Activated T-helper 2 cell treated with anti-CD3 and anti-CD28 coated beads, Interferon-gamma antibody, Interleukin-2, Interleukin-4, amounts not matched to agents 10 μg/mL and 5 μg/mL and 100 μg/mL, durations not matched to agents 14 hours and 24 hours and 36 hours (primary cell): ENCODE results near the gene ENTPD2. TPM values are rescaled to one million over a fixed set of nuclear protein-coding genes. Genes with fewer than 3 reads are reported as not detected.
A peak's percentile ranks its signal among the peaks of the same experiment; 100 is the strongest.

ENCODE experiments used
- DNase-seq: peaks from one replicate; pipeline ENCODE4 v3.0.0; 2021; ENCODE audit warnings: low spot score
- H3K27ac Mint-ChIP-seq: one replicate; pipeline ENCODE4 v1.8.0; 2021; ENCODE audit warnings: mixed read lengths
- H3K27me3 Mint-ChIP-seq: one replicate; pipeline ENCODE4 v1.8.0; 2021; ENCODE audit warnings: low read depth, mixed read lengths
- H3K36me3 Mint-ChIP-seq: one replicate; pipeline ENCODE4 v1.8.0; 2021; ENCODE audit warnings: low read depth, mixed read lengths
- H3K4me1 Mint-ChIP-seq: one replicate; pipeline ENCODE4 v1.8.0; 2021; ENCODE audit warnings: low read depth, mixed read lengths
- H3K4me3 Mint-ChIP-seq: one replicate; pipeline ENCODE4 v1.8.0; 2021; ENCODE audit warnings: low read depth, mild to moderate bottlenecking, moderate library complexity, mixed read lengths
- H3K9me3 Mint-ChIP-seq: one replicate; pipeline ENCODE4 v1.8.0; 2021; ENCODE audit warnings: mixed read lengths
- intact Hi-C: fragments of 100-400 bp; cut with micrococcal nuclease; formaldehyde crosslinking; loops from one replicate; pipeline ENCODE4 v1.15.1; 2023
- total RNA-seq: library from RNA; stranded (reverse); gene quantifications from 2 replicates; pipeline ENCODE4 v1.2.3, GENCODE V29; 2022

The ENTPD2 gene
- total RNA-seq, 1 donor from 2014 or later = not detected

DNA sequence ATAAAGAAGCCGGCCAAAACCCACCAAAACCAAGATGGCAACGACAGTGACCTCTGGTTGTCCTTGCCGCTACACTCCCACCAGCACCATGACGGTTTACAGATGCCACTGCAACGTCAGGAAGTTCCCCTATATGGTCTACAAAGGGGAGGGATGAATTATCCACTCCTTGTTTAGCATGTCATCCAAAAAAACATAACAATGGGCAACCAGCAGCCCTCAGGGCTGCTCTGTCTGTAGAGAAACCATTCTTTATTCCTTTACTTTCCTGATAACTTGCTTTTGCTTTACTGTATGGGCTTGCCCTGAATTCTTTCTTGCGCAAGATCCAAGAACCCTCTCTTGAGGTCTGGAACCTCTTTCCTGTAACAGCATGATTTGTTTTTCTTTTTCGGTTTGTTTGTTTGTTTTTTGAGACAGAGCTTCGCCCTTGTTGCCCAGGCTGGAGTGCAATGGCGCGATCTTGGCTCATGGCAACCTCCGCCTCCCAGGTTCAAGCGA, 21.5 kb upstream of the ENTPD2 start:
- Mint-ChIP-seq H3K4me3 (no peak overlapping the region), H3K4me1 (peaks cover 11% of the 10 kb centered on the region), H3K27ac (no peak overlapping the region), H3K27me3 (no peaks in the 10 kb centered on the region), H3K9me3 (no peaks in the 10 kb centered on the region), H3K36me3 (peaks cover 6% of the 10 kb centered on the region)
- no peak for DNase-seq
- intact Hi-C loops = no loop called here

DNA sequence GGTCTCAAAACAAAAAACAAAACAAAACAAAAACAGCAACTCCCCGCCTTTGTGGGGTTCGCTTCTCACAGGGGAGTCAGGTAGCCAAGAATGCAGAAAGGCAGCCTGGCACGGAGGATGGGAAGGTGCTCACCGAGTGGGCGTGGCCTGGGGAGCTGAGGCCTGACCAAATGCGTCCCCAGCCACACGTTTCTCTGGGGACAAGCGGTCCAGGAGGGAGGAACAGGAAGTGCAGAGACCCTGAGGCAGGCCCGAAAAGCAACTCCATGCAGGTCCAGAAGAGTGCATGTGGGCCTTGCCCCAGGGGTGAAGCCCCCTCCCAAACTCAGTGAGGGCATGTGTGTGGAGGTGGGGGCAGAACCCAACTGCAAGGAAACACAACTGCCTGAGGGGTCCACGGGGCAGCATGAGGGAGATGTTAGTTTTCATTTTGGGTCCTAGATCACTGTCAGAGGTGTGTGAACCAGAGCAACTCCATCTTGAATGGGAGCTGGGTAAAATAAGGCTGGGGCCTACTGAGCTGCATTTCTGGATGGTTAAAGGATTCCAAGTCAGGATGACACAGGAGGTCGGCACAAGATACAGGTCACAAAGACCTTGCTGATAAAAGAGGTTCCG, 20.9 kb upstream of the ENTPD2 start:
- H3K27ac Mint-ChIP-seq = no peak overlapping the region
- H3K4me1 Mint-ChIP-seq = peaks cover 11% of the 10 kb centered on the region
- H3K36me3 Mint-ChIP-seq = peaks cover 2% of the 10 kb centered on the region

DNA sequence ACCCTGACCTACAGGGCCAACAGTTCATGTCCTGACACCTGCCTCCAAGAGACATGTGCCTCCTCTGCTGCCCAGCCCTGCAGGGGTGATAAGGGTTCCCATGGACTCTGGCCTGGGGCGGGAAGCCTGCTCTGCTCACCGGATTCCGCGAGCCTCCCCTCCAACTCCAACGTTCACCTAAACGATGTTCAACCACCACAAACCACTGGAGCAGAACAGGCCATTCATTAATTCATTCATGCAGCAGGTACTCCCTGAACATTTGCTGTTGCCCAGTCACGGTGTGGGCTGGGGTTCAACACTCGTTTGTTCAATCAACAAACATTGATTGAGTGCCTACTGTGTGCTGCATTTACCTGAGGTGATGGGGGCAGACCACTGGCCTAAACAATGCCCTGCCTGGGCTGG, 20.1 kb upstream of the ENTPD2 start:
- Mint-ChIP-seq H3K36me3 (no peaks in the 10 kb centered on the region), H3K27me3 (no peaks in the 10 kb centered on the region), H3K4me1 (peaks cover 11% of the 10 kb centered on the region), H3K9me3 (no peaks in the 10 kb centered on the region), H3K4me3 (no peak overlapping the region), H3K27ac (no peak overlapping the region)
- no peak for DNase-seq
- intact Hi-C loops = no loop called here

More for the DNA sequence above, 20.9 kb upstream of the ENTPD2 start:
- Mint-ChIP-seq H3K4me3 (peak overlapping the region; percentile 52), H3K9me3 (no peaks in the 10 kb centered on the region), H3K27me3 (no peaks in the 10 kb centered on the region)
- intact Hi-C loops = no loop called here
- DNase-seq = no peak

DNA sequence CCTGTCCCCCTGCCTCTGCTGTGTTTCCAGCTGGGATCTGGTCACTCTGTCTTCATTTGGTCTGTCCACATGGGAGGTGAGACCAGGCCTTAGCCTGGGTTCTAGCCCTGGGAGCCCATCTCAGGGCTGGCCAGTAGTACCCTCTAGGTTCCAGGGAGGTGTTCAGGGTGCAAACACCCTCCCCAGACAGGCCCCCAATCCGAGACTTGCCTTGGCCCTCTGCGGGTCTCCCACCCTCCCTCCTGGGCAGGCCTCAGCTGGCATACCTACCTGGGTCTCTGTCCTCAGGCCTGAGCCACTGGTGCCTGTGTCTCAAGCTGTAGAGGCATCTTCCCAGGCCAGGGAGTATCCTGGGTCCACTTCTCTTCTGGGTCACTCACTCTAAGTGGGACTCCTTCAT, 17.4 kb upstream of the ENTPD2 start:
- no peaks in the 10 kb centered on the region for H3K27me3 Mint-ChIP-seq
- peaks cover 18% of the 10 kb centered on the region for H3K4me1 Mint-ChIP-seq
- intact Hi-C loops = no loop called here
- H3K27ac Mint-ChIP-seq = peak overlapping the region; percentile 72
- H3K4me3 Mint-ChIP-seq = peak overlapping the region; percentile 83
- no peaks in the 10 kb centered on the region for H3K9me3 Mint-ChIP-seq
- no peaks in the 10 kb centered on the region for H3K36me3 Mint-ChIP-seq
- DNase-seq = no peak

DNA sequence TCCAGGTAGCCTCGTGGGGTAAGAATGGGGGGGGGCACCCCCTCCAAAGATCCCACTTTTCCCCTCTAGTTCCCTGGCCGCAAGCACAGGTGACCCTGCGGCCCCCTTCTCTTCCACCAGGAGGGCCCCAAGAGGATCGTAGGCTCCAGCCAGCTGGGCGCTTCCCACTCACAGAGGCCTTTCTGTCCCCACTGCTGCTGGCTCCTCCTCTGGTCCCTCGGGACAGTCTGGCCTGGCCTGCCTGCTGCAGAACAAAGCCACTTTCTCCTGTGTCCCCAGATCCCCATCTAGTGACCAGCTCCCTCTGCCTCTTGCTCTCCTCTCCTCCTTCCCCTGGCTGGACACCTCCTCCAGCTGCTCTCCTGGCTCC, 17.0 kb upstream of the ENTPD2 start:
- no peaks in the 10 kb centered on the region for H3K27me3 Mint-ChIP-seq

DNA sequence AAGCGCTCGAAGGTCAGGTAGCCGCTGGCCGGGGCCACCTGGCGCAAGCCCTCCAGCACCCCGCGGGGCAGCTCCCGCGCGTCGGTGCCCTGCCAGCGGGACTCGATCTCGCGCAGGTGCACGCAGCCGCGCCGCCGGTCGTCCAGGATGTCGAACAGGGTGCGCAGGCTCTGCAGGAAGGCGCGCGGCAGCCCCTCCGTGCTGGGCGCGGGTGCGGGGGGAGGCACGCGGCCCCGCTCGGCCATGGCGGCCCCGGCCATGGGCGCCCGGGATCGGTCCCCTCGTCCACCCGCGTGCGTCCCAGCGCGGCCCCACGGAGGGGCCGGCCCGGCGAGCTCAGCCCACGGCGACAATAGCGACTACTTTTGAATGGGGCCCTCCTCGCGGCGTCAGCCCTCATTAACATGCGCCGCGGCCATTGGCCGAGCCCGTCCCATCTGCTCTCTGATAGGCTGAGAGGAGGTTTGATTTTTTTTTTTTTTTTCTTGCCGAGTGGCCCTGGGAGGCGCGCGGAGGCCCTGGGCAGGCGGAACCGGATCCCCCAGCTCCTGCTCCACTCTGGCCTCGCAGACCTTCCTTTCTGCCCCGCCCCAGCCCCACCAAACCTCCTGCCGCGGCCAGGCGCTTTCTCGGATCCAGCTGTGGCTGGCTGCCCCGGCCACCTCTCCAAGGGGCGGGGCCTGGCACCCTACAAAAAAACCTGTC, 16.5 kb upstream of the ENTPD2 start, which contains the start of gene SAPCD2:
Gene SAPCD2 (minus strand): TSS at position 357 of the 705 bp plus-strand sequence. CDS start 97 bp downstream, at position 260.
- H3K4me3 Mint-ChIP-seq = peak within 1 kb of the TSS; percentile 83
- H3K36me3 Mint-ChIP-seq = no peaks in the 10 kb centered on the region
- peak within 1 kb of the TSS; percentile 72 for H3K27ac Mint-ChIP-seq
- H3K27me3 Mint-ChIP-seq = no peaks in the 10 kb centered on the region
- no peaks in the 10 kb centered on the region for H3K9me3 Mint-ChIP-seq
- DNase-seq = peak; percentile 87
- H3K4me1 Mint-ChIP-seq = peaks cover 18% of the 10 kb centered on the region
- intact Hi-C loops = loop anchor here (1.0 kb wide), 2 partner anchors 16 to 24 kb away; partner anchors contain the start of genes MAN1B1 and NPDC1

More for the DNA sequence above, 17.0 kb upstream of the ENTPD2 start:
- peak overlapping the region; percentile 83 for H3K4me3 Mint-ChIP-seq
- no peaks in the 10 kb centered on the region for H3K9me3 Mint-ChIP-seq
- no peak for DNase-seq
- intact Hi-C loops = loop anchor here (1.0 kb wide), 2 partner anchors 15 to 25 kb away; partner anchors contain the start of genes MAN1B1 and NPDC1
- H3K4me1 Mint-ChIP-seq = peaks cover 18% of the 10 kb centered on the region
- no peaks in the 10 kb centered on the region for H3K36me3 Mint-ChIP-seq
- peak overlapping the region; percentile 72 for H3K27ac Mint-ChIP-seq

DNA sequence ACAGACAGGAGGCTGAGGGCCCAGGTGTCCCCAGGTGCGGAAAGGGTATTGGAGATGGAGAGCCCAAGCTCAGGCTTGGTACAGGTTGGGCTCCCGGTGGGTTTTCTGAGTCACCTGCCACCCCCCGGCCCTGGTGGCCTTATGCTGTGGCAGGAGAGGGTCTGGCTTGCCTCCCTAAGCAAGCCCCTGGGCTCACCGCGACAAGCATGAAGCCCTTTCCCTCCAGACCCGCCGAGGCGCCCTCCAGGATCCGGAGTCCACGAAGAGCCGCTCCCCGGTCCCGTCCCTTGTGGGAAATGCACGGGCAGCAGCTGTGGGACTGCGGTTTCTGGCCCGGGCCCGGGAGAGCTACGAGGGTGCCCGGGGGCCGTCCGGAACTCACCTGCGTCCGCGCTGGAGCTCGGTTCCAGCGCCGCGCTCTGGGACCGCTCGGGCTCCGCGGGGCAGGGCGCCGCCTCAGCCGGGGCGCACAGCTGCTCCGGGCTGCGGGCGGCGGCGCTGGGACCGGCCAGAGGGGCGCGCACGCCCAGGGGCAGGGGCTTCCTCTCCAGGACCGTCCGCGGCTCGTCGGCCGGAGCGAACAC, 15.7 kb upstream of the ENTPD2 start:
- Mint-ChIP-seq H3K9me3 (no peaks in the 10 kb centered on the region), H3K4me3 (peak overlapping the region; percentile 70), H3K36me3 (no peaks in the 10 kb centered on the region), H3K4me1 (peaks cover 18% of the 10 kb centered on the region), H3K27me3 (no peaks in the 10 kb centered on the region), H3K27ac (no peak overlapping the region)
- intact Hi-C loops = loop anchor here (1.0 kb wide), 2 partner anchors 17 to 23 kb away; partner anchors contain the start of genes MAN1B1 and NPDC1
- no peak for DNase-seq

DNA sequence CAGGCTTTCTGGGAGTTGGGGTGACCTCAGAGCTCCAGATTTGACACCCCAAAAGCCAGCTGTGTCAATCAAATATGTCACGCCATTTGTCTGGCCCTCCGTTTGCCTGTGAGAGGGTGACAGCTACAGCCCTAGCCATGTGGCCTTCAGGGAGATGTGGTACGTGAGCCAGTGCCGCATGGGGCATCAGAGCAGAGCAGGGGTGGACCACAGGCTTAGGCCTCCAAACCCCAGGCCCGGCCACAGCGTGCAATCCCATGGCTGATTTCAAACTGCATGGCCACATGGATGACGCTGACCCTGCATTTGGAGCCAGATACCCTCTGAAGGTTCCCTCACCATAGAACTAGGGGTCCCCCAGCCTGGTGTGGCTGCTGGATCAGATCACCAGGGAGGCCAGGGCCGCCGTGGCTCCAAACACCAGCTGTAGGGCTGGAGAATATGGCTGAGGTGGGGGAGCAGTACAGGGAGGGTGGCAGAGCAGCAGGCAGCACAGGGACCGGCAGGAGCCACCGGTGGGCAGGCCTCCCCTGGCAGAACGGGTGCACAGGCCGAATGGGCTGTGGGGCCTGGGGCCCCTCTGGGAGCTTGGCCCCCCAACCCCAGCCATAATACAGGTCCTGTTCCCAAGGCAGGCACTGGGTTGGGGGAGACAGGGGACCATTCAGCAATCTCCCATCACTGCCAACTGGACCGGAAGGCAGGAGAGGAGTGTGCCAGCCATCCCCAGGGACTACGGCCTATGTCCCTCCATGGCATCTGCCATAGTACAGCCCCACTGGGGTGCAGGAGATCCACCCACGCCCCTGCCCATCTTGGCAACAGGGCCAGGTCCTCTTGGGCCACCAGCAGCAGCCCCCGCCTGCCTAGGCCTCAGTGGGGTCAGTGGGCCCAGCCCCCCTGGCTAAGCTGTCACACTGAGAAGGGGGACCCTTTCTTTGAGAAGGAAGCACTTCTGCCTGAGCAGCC, 15.0 kb upstream of the ENTPD2 start:
- Mint-ChIP-seq H3K9me3 (no peaks in the 10 kb centered on the region), H3K27ac (no peak overlapping the region), H3K4me3 (peak overlapping the region; percentile 70), H3K27me3 (no peaks in the 10 kb centered on the region), H3K36me3 (peaks cover 4% of the 10 kb centered on the region), H3K4me1 (peaks cover 20% of the 10 kb centered on the region)
- intact Hi-C loops = no loop called here
- no peak for DNase-seq

DNA sequence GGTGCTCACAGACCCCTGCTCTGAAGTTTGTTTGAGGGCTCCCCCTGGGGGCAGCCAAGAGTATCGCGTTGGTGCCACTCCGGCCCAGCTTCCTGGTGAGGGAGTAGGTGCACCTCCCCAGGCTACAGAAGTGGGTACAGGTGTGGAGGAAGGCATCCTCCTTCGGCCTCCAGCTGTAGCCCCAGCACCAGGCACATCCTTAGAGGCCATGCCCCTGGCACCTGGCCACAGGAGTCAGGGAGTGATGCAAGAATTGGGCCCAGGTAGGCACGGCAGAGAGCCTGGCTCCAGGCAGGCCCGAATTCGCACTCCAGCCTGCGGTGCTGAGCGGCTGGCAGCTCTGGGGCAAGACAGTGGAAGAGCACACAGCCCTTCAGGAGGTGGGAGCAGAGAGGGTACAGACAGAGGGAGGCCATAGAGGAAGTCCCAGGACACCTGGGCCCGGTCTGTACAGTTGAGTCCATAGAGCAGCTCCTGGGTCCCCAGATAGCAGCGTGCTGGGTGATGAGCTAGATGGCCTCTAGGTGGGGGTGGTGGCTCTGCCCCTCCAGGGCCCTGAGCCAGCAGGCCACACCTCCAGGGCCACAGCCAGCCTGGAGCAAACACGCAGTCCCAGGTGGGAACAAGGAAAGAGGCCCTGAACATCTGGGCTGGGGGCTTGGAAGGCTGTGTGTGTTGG, 14.1 kb upstream of the ENTPD2 start:
- DNase-seq = peak; percentile 86
- no peaks in the 10 kb centered on the region for H3K9me3 Mint-ChIP-seq
- peaks cover 20% of the 10 kb centered on the region for H3K4me1 Mint-ChIP-seq
- intact Hi-C loops = no loop called here
- H3K27me3 Mint-ChIP-seq = no peaks in the 10 kb centered on the region
- H3K36me3 Mint-ChIP-seq = peaks cover 4% of the 10 kb centered on the region
- H3K27ac Mint-ChIP-seq = peak overlapping the region; percentile 50
- peak overlapping the region; percentile 65 for H3K4me3 Mint-ChIP-seq

DNA sequence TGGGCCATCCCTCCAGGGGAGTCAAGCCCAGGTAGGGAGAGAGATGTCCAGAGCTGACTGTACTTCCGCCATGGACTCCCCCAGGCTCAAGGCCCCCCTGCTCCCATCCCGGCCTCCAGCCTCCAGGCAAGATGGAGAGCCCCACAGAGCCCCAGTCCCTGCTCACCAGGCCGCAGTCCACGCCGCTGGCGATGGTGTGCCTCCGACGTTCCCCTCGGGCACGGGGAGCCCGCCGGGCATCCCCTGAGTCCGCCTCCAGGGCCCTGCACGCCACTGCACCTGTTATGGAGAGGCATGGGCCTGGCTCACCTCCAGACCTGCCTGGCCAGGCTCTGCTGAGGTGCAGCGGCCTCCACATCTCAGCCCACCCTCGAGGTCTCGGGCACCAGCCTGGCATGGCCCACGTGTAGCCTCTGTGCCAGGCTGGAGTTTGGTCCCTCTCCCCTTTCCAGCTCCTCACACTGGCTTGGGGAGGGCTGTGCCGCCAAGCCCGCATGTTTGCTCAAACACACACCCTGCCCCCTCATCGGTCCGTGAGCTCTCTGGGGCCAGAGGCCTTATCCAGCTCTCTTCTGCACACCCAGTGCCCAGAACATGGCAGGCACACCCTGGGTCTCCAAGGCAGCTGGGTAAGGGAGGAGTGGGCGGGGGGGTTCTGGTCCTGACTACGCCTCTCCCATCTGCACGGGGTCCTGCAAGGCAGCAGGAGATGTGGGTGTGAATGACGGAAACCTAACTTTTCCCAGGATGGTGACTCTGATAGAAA, 12.4 kb upstream of the ENTPD2 start:
- peaks cover 15% of the 10 kb centered on the region for H3K4me1 Mint-ChIP-seq
- no peaks in the 10 kb centered on the region for H3K27me3 Mint-ChIP-seq
- no peak for DNase-seq
- peaks cover 4% of the 10 kb centered on the region for H3K36me3 Mint-ChIP-seq
- no peak overlapping the region for H3K27ac Mint-ChIP-seq
- H3K9me3 Mint-ChIP-seq = no peaks in the 10 kb centered on the region
- H3K4me3 Mint-ChIP-seq = no peak overlapping the region
- intact Hi-C loops = no loop called here

DNA sequence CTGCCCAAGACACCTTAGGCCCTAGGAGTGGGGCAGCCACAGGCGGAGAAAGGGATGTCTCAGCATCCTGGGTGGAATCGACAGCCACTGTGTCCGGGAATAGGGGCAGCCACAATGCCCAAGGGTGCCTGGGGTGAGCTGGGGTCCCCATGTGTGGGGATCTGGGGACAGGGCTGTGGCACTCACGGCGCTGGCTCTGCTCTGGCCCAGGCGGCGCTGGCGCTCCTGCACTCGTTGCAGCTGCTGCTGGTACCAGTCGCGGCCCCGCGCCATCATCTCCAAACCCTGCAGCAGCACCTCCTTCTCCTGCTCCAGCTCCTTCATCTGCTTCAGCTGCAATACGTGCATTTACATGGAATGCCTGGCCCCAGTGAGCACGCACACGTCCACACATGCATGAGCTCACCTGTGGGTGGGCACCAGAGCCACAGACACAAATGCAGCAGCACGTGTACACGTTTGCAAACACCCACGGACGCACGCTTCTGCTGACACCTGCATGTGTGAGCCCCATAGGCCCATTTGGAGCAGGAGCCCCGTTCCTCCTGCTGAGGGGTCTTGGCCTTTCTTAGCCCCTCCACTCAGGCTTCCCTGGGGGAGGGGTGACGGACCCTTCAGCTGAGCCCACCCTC, 11.6 kb upstream of the ENTPD2 start:
- no peak overlapping the region for H3K27ac Mint-ChIP-seq
- H3K36me3 Mint-ChIP-seq = peaks cover 4% of the 10 kb centered on the region
- peaks cover 10% of the 10 kb centered on the region for H3K4me1 Mint-ChIP-seq
- intact Hi-C loops = no loop called here
- no peak overlapping the region for H3K4me3 Mint-ChIP-seq
- DNase-seq = no peak
- no peaks in the 10 kb centered on the region for H3K9me3 Mint-ChIP-seq
- no peaks in the 10 kb centered on the region for H3K27me3 Mint-ChIP-seq
